Mesodermal cell (in vitro differentiated cells): ENCODE results near the gene MBL2. TPM values are rescaled to one million over a fixed set of nuclear protein-coding genes. Genes with fewer than 3 reads are reported as not detected.

ENCODE experiments used
- H3K27ac ChIP-seq: 2 replicates; pipeline ENCODE4 v1.7.0; 2013; ENCODE audit warnings: mild to moderate bottlenecking, low read depth, low read length, moderate library complexity; ENCODE audit not compliant: severe bottlenecking
- H3K36me3 ChIP-seq: 2 replicates; pipeline ENCODE4 v1.7.1; 2013; ENCODE audit warnings: mild to moderate bottlenecking, low read length, moderate library complexity; ENCODE audit not compliant: control insufficient read depth, insufficient read depth
- H3K4me1 ChIP-seq: one replicate; pipeline ENCODE4 v1.7.1; 2013; ENCODE audit warnings: mild to moderate bottlenecking, low read length; ENCODE audit not compliant: insufficient read depth, control insufficient read depth, poor library complexity, severe bottlenecking
- H3K4me3 ChIP-seq: 2 replicates; pipeline ENCODE4 v1.7.0; 2013; ENCODE audit warnings: low read length, control low read depth, mild to moderate bottlenecking; ENCODE audit not compliant: insufficient read depth, poor library complexity, severe bottlenecking; ENCODE audit errors: extremely low read depth
- H3K9me3 ChIP-seq: 2 replicates; pipeline ENCODE4 v1.7.1; 2013; ENCODE audit warnings: mild to moderate bottlenecking, low read length, moderate library complexity; ENCODE audit not compliant: control insufficient read depth
- WGBS, 2 experiments: methylation state at CpG; one replicate each; pipeline ENCODE4 v1.1.5; 2013; ENCODE audit warnings: missing lambda C conversion rate in 2 of 2; ENCODE audit not compliant: insufficient coverage in 2 of 2; 5-methylcytosine and 5-hydroxymethylcytosine counted together
- polyA plus RNA-seq, 2 experiments: library from polyadenylated mRNA; stranded (reverse); fragments of 50-300 nt; gene quantifications; one replicate each; pipeline ENCODE4 v1.2.3, GENCODE V29; 2013

Gene MBL2
- polyA plus RNA-seq (2013, experiment 1 of 2) = not detected
- not detected for polyA plus RNA-seq (2013, experiment 2 of 2)

DNA sequence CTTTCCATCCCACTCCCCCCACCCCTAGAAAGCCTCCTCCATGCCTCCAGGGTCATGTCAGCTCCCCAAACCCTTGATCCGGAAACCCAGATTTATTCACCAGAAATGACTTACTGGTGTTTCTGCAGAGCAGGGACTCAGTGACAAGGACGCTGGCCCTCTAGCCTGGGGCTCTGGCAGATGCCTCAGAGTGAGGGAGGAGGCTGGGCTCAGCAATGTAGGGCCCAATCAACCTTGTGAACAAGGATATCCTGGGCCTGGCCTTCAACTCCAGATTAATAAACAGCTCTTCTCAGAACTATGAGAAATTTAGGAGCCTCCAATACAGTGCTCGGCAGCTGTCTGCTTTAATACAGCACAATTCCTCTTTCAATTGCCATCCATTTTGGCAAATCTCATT lies at the start of gene MBL2:
MBL2 (minus strand) TSS at position 162 of the 400 bp plus-strand sequence. CDS start 1,149 bp downstream, outside the sequence.
- H3K27ac ChIP-seq = no peak within 1 kb of the TSS
- 82 to 84% methylated on average over 2 of the region's 3 CpGs for WGBS, 2 experiments

DNA sequence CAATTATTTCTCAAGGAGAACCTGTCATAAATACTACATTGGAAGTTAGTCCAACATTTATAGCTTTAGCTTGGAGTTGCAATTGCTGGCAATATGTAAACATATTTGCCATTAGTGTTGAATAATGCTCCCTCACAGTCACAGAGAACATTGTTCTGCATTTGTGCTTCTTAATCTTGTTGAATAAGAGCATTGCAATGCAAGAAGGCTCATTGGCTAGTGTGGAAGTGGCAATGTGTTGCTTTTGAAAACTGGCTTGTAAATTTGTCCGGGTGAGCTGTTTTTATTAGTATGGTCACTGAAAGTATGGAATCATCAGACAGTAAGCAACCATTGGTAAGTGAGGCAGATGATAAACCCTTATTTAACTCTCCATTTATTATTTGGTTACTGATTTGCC lies 47.7 kb upstream of the MBL2 start:
- no peak overlapping the region for H3K27ac ChIP-seq
- no CpG with 5 or more reads among the region's 1 CpG for WGBS, 2 experiments
- H3K36me3 ChIP-seq = no peaks in the 10 kb centered on the region
- no peaks in the 10 kb centered on the region for H3K9me3 ChIP-seq
- H3K4me3 ChIP-seq = no peak overlapping the region
- no peaks in the 10 kb centered on the region for H3K4me1 ChIP-seq

More for the DNA sequence above, at the start of gene MBL2:
- Histone ChIP-seq H3K9me3 (no peaks in the 10 kb centered on the region), H3K36me3 (no peaks in the 10 kb centered on the region), H3K4me1 (no peaks in the 10 kb centered on the region), H3K4me3 (no peak within 1 kb of the TSS)

DNA sequence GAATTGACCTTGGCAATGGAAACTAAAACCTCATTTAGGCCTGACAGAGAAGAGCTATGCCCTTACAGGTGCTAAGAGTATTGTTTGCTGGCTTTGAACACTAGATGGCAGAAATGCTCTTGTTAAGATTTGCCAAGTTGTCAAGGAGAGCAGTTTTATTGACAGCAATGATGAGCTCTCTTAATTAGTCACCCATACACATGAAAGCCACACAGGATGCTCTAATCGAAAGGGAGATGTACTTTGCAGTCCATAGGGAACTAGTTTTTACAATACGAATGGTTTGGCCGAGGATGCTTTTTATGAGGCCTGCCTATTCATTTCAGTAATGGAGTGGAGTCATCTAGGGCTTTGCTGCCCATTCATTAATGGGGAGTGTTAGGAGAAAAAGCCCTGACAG lies 45.4 kb upstream of the MBL2 start:
- Histone ChIP-seq H3K36me3 (no peaks in the 10 kb centered on the region), H3K4me3 (no peak overlapping the region), H3K4me1 (no peaks in the 10 kb centered on the region), H3K9me3 (no peaks in the 10 kb centered on the region), H3K27ac (no peak overlapping the region)
- 12 to 15% methylated on average over 2 to 3 of the region's 3 CpGs for WGBS, 2 experiments

- Histone ChIP-seq H3K4me3 (no peak overlapping the region), H3K36me3 (no peaks in the 10 kb centered on the region), H3K4me1 (no peaks in the 10 kb centered on the region), H3K9me3 (no peaks in the 10 kb centered on the region), H3K27ac (no peak overlapping the region)
- 85 to 100% methylated on average over 2 to 3 of the region's 5 CpGs for WGBS, 2 experiments
These were observed 41.9 kb upstream of the MBL2 start for GRCh38 chr10:52814506-52814905.

GRCh38 chr10:52811776-52812175 lies 39.2 kb upstream of the MBL2 start:
- H3K4me3 ChIP-seq = no peak overlapping the region
- H3K27ac ChIP-seq = no peak overlapping the region
- H3K4me1 ChIP-seq = no peaks in the 10 kb centered on the region
- H3K9me3 ChIP-seq = no peaks in the 10 kb centered on the region
- H3K36me3 ChIP-seq = no peaks in the 10 kb centered on the region

- H3K27ac ChIP-seq = no peak overlapping the region
- WGBS, 2 experiments = 80 to 100% methylated on average over 1 of the region's 2 CpGs
- H3K9me3 ChIP-seq = no peaks in the 10 kb centered on the region
- no peaks in the 10 kb centered on the region for H3K36me3 ChIP-seq
- no peaks in the 10 kb centered on the region for H3K4me1 ChIP-seq
- no peak overlapping the region for H3K4me3 ChIP-seq
These were observed 38.2 kb upstream of the MBL2 start for GRCh38 chr10:52810761-52811160.

GRCh38 chr10:52807803-52808202 lies 35.2 kb upstream of the MBL2 start:
- H3K36me3 ChIP-seq = no peaks in the 10 kb centered on the region
- no peak overlapping the region for H3K4me3 ChIP-seq
- no peak overlapping the region for H3K27ac ChIP-seq
- H3K4me1 ChIP-seq = no peaks in the 10 kb centered on the region
- H3K9me3 ChIP-seq = no peaks in the 10 kb centered on the region
- WGBS, 2 experiments = 88 to 100% methylated on average over 1 of the region's 2 CpGs

GRCh38 chr10:52805414-52806285 lies 33.1 kb upstream of the MBL2 start:
- Histone ChIP-seq H3K36me3 (no peaks in the 10 kb centered on the region), H3K27ac (no peak overlapping the region), H3K9me3 (no peaks in the 10 kb centered on the region), H3K4me1 (no peaks in the 10 kb centered on the region), H3K4me3 (no peak overlapping the region)
- 83 to 90% methylated on average over 19 of the region's 25 CpGs for WGBS, 2 experiments

GRCh38 chr10:52801947-52802346 lies 29.4 kb upstream of the MBL2 start:
- 80% methylated on average over 1 of the region's 1 CpG; no CpG with 5 or more reads in 1 of the 2 experiments for WGBS, 2 experiments
- no peak overlapping the region for H3K4me3 ChIP-seq
- no peak overlapping the region for H3K27ac ChIP-seq
- H3K9me3 ChIP-seq = no peaks in the 10 kb centered on the region
- H3K36me3 ChIP-seq = no peaks in the 10 kb centered on the region
- H3K4me1 ChIP-seq = no peaks in the 10 kb centered on the region

DNA sequence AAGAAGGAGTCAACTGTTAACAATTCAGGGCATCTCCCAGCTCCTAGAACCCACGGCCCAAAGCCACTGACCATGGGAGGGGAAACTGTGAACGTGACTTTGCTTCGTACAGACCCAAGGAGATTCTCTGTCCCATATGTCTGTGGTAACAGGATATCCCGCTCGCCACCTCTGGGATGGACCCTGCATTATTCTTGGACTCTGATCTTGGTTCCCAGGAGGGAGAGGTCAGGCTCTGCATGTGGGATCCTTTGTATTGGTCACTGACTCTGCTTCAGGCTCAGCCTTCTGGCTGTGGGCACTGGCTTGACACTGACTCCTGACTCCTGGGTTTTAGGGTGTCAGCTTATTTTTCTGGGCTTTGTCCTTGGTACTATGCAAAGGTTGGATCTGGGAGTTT lies 13.5 kb upstream of the MBL2 start:
- WGBS, 2 experiments = 91 to 98% methylated on average over 4 to 5 of the region's 5 CpGs
- H3K9me3 ChIP-seq = no peaks in the 10 kb centered on the region
- no peak overlapping the region for H3K4me3 ChIP-seq
- H3K36me3 ChIP-seq = no peaks in the 10 kb centered on the region
- H3K4me1 ChIP-seq = no peaks in the 10 kb centered on the region
- no peak overlapping the region for H3K27ac ChIP-seq

DNA sequence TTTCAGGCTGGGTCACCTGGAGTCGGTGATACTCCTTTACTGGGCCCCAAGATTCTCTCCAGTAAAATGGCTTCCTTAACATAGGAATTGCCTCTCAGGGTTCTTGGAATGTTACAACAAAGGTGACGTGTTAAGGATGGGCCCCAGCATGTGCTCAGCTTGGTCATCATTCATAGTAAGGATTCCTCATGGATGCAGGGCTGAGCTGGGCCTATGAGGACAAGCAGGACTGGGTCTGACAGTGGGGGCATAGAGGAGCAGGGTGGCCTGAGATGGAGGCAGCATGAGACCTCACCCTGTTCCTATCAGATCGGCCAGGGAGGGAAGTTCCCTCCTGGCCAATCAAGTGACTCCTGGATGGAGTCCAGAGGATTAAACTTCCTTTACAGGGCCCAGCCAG lies 12.8 kb upstream of the MBL2 start:
- no peaks in the 10 kb centered on the region for H3K4me1 ChIP-seq
- no peak overlapping the region for H3K4me3 ChIP-seq
- no peaks in the 10 kb centered on the region for H3K9me3 ChIP-seq
- no peak overlapping the region for H3K27ac ChIP-seq
- no peaks in the 10 kb centered on the region for H3K36me3 ChIP-seq
- 80 to 94% methylated on average over 2 to 3 of the region's 3 CpGs for WGBS, 2 experiments
